Measurements from ENCODE around the gene ZNF83.

GRCh38 chr19:52687684-52688083 lies 49.5 kb upstream of the ZNF83 start:
- TF ChIP-seq, protein P1, sequence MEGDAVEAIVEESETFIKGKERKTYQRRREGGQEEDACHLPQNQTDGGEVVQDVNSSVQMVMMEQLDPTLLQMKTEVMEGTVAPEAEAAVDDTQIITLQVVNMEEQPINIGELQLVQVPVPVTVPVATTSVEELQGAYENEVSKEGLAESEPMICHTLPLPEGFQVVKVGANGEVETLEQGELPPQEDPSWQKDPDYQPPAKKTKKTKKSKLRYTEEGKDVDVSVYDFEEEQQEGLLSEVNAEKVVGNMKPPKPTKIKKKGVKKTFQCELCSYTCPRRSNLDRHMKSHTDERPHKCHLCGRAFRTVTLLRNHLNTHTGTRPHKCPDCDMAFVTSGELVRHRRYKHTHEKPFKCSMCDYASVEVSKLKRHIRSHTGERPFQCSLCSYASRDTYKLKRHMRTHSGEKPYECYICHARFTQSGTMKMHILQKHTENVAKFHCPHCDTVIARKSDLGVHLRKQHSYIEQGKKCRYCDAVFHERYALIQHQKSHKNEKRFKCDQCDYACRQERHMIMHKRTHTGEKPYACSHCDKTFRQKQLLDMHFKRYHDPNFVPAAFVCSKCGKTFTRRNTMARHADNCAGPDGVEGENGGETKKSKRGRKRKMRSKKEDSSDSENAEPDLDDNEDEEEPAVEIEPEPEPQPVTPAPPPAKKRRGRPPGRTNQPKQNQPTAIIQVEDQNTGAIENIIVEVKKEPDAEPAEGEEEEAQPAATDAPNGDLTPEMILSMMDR (IDR thresholded peaks at IDR 0.05; ENCODE audit: low read length): no peak
- no peak for TF ChIP-seq EZH2 (IDR thresholded peaks at IDR 0.05; ENCODE audit: borderline replicate concordance, low read length)
